ENCODE measurements around the gene PBX2. TPM values are rescaled to one million over a fixed set of nuclear protein-coding genes. Genes with fewer than 3 reads are reported as not detected.

Gene PBX2
- total and polyA plus RNA-seq, 2 experiments from 2014 or later: 7.2 to 111 TPM

GRCh38 chr6:32146687-32147086 is 43.3 kb downstream of the PBX2 start:
- Histone ChIP-seq H3K4me1 (ENCODE audit: insufficient read depth) (peaks cover 28% of the 10 kb centered on the region), H3K36me3 (ENCODE audit: insufficient read depth) (no peaks in the 10 kb centered on the region), H3K4me2 (peak overlapping the region; percentile 45), H3K79me2 (replicated peaks; ENCODE audit: insufficient read depth) (no peaks in the 10 kb centered on the region), H2AFZ (no peak overlapping the region), H3K9me2 (ENCODE audit: insufficient read depth) (no peaks in the 10 kb centered on the region; the same call in 1 of the 2 replicates), H3K27me3 (ENCODE audit: insufficient read depth) (peaks cover 29% of the 10 kb centered on the region), H3K27ac (ENCODE audit: low read depth) (no peak overlapping the region), H3K4me3 (no peak overlapping the region), H4K20me1 (replicated peaks; ENCODE audit: insufficient read depth) (0 out of 2 replicates have a peak, but pooled peaks cover 5% of the 10 kb centered on the region), H3F3A (replicated peaks; ENCODE audit: low read depth) (peaks cover 9% of the 10 kb centered on the region)
- Mint-ChIP-seq H3K27ac (peak overlapping the region; percentile 79), H3K9me3 (no peaks in the 10 kb centered on the region; the same call in 2 of the 3 replicates), H3K27me3 (ENCODE audit: insufficient read depth, low read depth, poor library complexity) (peaks cover 25% of the 10 kb centered on the region), H3K4me1 (peaks cover 45% of the 10 kb centered on the region), H3K4me3 (peak overlapping the region; percentile 29), H3K36me3 (ENCODE audit: low read depth) (no peaks in the 10 kb centered on the region)
- no peak for TF ChIP-seq POLR2AphosphoS5 (IDR thresholded peaks at IDR 0.05; ENCODE audit: low read depth)
- TF ChIP-seq ZNF331 (CRISPR knock-in tag; IDR thresholded peaks at IDR 0.05; ENCODE audit: low read depth): no peak
- TF ChIP-seq EZH2 (IDR thresholded peaks at IDR 0.05; ENCODE audit: low read depth, unreplicated experiment): no peak
- TF ChIP-seq NANOG (IDR thresholded peaks at IDR 0.05; ENCODE audit: borderline replicate concordance): no peak
- TF ChIP-seq EZH2phosphoT487 (IDR thresholded peaks at IDR 0.05; ENCODE audit: unreplicated experiment): no peak
- TF ChIP-seq ZNF114 (CRISPR knock-in tag; IDR thresholded peaks at IDR 0.05): no peak
- no peak for TF ChIP-seq STAT1 (IDR thresholded peaks at IDR 0.05; ENCODE audit: unreplicated experiment)
- TF ChIP-seq CTCF (conservative IDR thresholded peaks at IDR 0.05; ENCODE audit: low read depth in 2 of 2): no peak
- TF ChIP-seq REST (IDR thresholded peaks at IDR 0.05; ENCODE audit: unreplicated experiment): no peak
- no peak for TF ChIP-seq JUNB (IDR thresholded peaks at IDR 0.05; ENCODE audit: unreplicated experiment)
- TF ChIP-seq ZNF462 (CRISPR knock-in tag; IDR thresholded peaks at IDR 0.05): no peak
- TF ChIP-seq ETS1 (IDR thresholded peaks at IDR 0.05): no peak
- no peak for TF ChIP-seq CREB1 (CRISPR knock-in tag; IDR thresholded peaks at IDR 0.05; ENCODE audit: low read depth)
- ATAC-seq: no peak
- peak; percentile 69 for DNase-seq (ENCODE audit: low spot score)
